Nephron progenitor cell (in vitro differentiated cells): Measurements from ENCODE around the gene PRKCA.

ENCODE experiments used
- DNase-seq: peaks from one replicate; pipeline ENCODE4 v3.0.0; 2021
- H3K27ac Mint-ChIP-seq: 2 replicates; pipeline ENCODE4 v1.8.0; 2021; ENCODE audit warnings: mild to moderate bottlenecking, moderate library complexity, mixed read lengths
- H3K27me3 Mint-ChIP-seq: 2 replicates; pipeline ENCODE4 v1.8.0; 2021; ENCODE audit warnings: mild to moderate bottlenecking, low read depth, mixed read lengths; ENCODE audit not compliant: poor library complexity
- H3K36me3 Mint-ChIP-seq: 2 replicates; pipeline ENCODE4 v1.8.0; 2021; ENCODE audit warnings: low read depth, mixed read lengths
- H3K4me1 Mint-ChIP-seq: 2 replicates; pipeline ENCODE4 v1.8.0; 2021; ENCODE audit warnings: mixed read lengths
- H3K4me3 Mint-ChIP-seq: 2 replicates; pipeline ENCODE4 v1.8.0; 2021; ENCODE audit warnings: mild to moderate bottlenecking, moderate library complexity, mixed read lengths
- H3K9me3 Mint-ChIP-seq: 2 replicates; pipeline ENCODE4 v1.8.0; 2021; ENCODE audit warnings: mild to moderate bottlenecking, moderate library complexity, mixed read lengths
- CTCF ChIP-seq: fragments of 200-600 bp; sonication (generic); IDR thresholded peaks from 2 replicates; pipeline ENCODE4 v1.5.0; 2021; ENCODE audit warnings: antibody characterized with exemption

PRKCA gene

GRCh38 chr17:66491213-66491612, 188.8 kb downstream of the PRKCA start:
- no peak overlapping the region for H3K4me3 Mint-ChIP-seq
- no peaks in the 10 kb centered on the region for H3K36me3 Mint-ChIP-seq
- H3K4me1 Mint-ChIP-seq: no peaks in the 10 kb centered on the region
- no peak for DNase-seq
- H3K27me3 Mint-ChIP-seq: peaks cover 3% of the 10 kb centered on the region
- no peak overlapping the region for H3K27ac Mint-ChIP-seq
- no peaks in the 10 kb centered on the region for H3K9me3 Mint-ChIP-seq
- TF ChIP-seq CTCF: no peak

- TF ChIP-seq CTCF: no peak
- Mint-ChIP-seq H3K36me3 (no peaks in the 10 kb centered on the region), H3K4me1 (no peaks in the 10 kb centered on the region), H3K9me3 (no peaks in the 10 kb centered on the region), H3K27me3 (no peaks in the 10 kb centered on the region), H3K27ac (no peak overlapping the region), H3K4me3 (no peak overlapping the region)
- DNase-seq: no peak
These were observed 189.3 kb downstream of the PRKCA start for GRCh38 chr17:66491665-66492064.

- no peak for DNase-seq
- H3K4me1 Mint-ChIP-seq: no peaks in the 10 kb centered on the region
- H3K27ac Mint-ChIP-seq: no peak overlapping the region
- no peaks in the 10 kb centered on the region for H3K36me3 Mint-ChIP-seq
- no peaks in the 10 kb centered on the region for H3K9me3 Mint-ChIP-seq
- no peak for TF ChIP-seq CTCF
- no peaks in the 10 kb centered on the region for H3K27me3 Mint-ChIP-seq
- H3K4me3 Mint-ChIP-seq: no peak overlapping the region
These were observed 189.7 kb downstream of the PRKCA start for GRCh38 chr17:66492080-66492479.

DNA sequence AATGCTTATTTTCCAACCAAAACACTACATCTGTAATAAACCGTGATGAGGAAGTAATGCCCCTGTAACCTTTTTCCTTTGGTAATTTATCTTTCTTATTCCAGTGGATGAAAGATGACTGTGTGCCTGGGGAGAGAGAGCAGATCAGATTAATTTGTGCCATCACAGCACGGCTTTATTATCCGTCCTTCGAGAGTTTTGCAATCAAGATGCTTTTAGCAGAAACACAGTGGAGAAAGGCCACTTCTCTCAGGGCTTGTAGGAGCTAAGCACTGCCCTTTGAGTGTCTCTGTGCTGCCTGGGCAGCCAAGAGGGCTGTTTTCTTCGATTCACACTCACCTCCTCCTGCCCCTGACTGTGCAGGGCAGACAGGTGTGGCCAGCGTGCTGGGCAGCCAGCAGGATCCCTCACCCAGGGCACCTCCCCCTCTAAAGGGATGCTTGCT, 190.2 kb downstream of the PRKCA start:
- H3K36me3 Mint-ChIP-seq: no peaks in the 10 kb centered on the region
- no peak for TF ChIP-seq CTCF
- H3K4me3 Mint-ChIP-seq: no peak overlapping the region
- no peak for DNase-seq
- H3K27ac Mint-ChIP-seq: no peak overlapping the region
- H3K4me1 Mint-ChIP-seq: no peaks in the 10 kb centered on the region
- no peaks in the 10 kb centered on the region for H3K27me3 Mint-ChIP-seq
- H3K9me3 Mint-ChIP-seq: no peaks in the 10 kb centered on the region

DNA sequence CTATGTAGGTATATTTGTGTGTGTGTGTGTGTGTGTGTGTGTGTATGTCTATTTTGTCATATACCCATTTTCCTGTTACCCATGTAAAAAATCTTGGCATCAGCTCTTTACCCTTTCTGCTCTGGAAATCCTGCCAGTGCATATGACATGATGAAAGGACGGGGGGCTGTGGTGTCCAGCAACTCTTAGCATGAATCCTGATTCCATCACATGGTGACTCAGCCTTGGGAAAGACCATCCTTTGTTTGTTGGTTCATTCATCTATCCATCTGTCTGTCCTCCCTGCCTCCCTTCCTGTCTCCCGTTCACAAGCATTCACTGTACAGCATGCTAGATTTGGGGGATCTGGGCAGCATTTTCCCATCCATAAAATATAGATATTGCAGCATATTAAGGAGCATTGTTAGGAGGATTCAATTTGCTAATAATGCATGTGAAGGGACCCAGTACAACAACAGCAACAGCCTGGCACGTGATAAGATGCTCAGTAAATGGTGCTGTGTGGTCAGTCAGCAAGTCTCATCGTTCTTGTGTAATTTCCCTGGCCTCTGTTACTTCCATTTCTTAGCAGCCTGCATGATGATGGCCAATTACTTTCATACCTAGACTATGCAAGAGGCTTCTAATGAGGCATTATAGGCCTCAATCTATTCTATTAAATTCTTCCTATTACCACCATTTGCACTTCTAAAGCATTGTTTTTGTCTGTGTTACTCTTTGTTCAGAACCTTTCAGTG, 191.0 kb downstream of the PRKCA start:
- no peaks in the 10 kb centered on the region for H3K36me3 Mint-ChIP-seq
- H3K27ac Mint-ChIP-seq: no peak overlapping the region
- no peaks in the 10 kb centered on the region for H3K27me3 Mint-ChIP-seq
- no peak for DNase-seq
- no peak for TF ChIP-seq CTCF
- no peaks in the 10 kb centered on the region for H3K9me3 Mint-ChIP-seq
- H3K4me1 Mint-ChIP-seq: peaks cover 2% of the 10 kb centered on the region
- H3K4me3 Mint-ChIP-seq: no peak overlapping the region
